PC-9 (cell line): Measurements from ENCODE around the gene MSH5. TPM values are rescaled to one million over a fixed set of nuclear protein-coding genes. Genes with fewer than 3 reads are reported as not detected.

ENCODE experiments used
- BruUV-seq: library from RNA; stranded (reverse); fragments of 400-500 nt; replicated peaks from 2 replicates; lab custom pipeline; 2021; lab: Mats Ljungman, UMichigan
- CTCF ChIA-PET: fragments of 300-600 bp; sonication (Branson Sonifier 250); formaldehyde crosslinking; loops from one replicate; lab custom pipeline; 2022; ENCODE audit warnings: antibody characterized with exemption; lab: Charles Lee
- POLR2A ChIA-PET: fragments of 300-600 bp; sonication (Branson Sonifier 250); formaldehyde crosslinking; loops from one replicate; lab custom pipeline; 2022; ENCODE audit warnings: antibody characterized with exemption; ENCODE audit not compliant: unreplicated experiment; lab: Charles Lee
- DNase-seq, 2 experiments: peaks; one replicate each; pipeline versions ENCODE4 v3.0.0 to v3.0.0-alpha.2; 2015 to 2022; ENCODE audit warnings: mixed read lengths in 1 of 2
- H2AFZ ChIP-seq: fragments of 200-600 bp; sonication (generic); 2 replicates; pipeline ENCODE4 v1.8.1; 2017; ENCODE audit warnings: antibody characterized with exemption
- H3F3A ChIP-seq: fragments of 200-600 bp; sonication (generic); 2 replicates; pipeline ENCODE4 v1.8.1; 2017; ENCODE audit warnings: antibody characterized with exemption, mild to moderate bottlenecking, low read depth; ENCODE audit not compliant: insufficient read depth
- H3K27ac ChIP-seq: fragments of 200-600 bp; sonication (generic); 2 replicates; pipeline ENCODE4 v1.6.1; 2016; ENCODE audit warnings: mixed run types
- H3K27me3 ChIP-seq: fragments of 200-600 bp; sonication (generic); 2 replicates; pipeline ENCODE4 v1.6.1; 2016; ENCODE audit warnings: low read depth, mixed run types; ENCODE audit not compliant: insufficient read depth
- H3K36me3 ChIP-seq: fragments of 200-600 bp; sonication (generic); 2 replicates; pipeline ENCODE4 v1.6.1; 2016; ENCODE audit warnings: low read depth, mixed run types
- H3K4me1 ChIP-seq: fragments of 200-600 bp; sonication (generic); replicated peaks from 2 replicates; pipeline ENCODE4 v1.6.1; 2016; ENCODE audit warnings: mixed run types; ENCODE audit not compliant: insufficient read depth
- H3K4me2 ChIP-seq: fragments of 200-600 bp; sonication (generic); 2 replicates; pipeline ENCODE4 v1.6.1; 2017; ENCODE audit warnings: mixed run types
- H3K4me3 ChIP-seq: fragments of 200-600 bp; sonication (generic); 2 replicates; pipeline ENCODE4 v1.6.1; 2016; ENCODE audit warnings: mixed run types
- H3K79me2 ChIP-seq: fragments of 200-600 bp; sonication (generic); 2 replicates; pipeline ENCODE4 v1.6.1; 2017; ENCODE audit warnings: low read depth, mixed run types
- H3K9me2 ChIP-seq: fragments of 200-600 bp; sonication (generic); 2 replicates; pipeline ENCODE4 v1.8.1; 2017; ENCODE audit warnings: mild to moderate bottlenecking; ENCODE audit not compliant: insufficient read depth
- H3K9me3 ChIP-seq: fragments of 200-600 bp; sonication (generic); 2 replicates; pipeline ENCODE4 v1.8.1; 2016; ENCODE audit warnings: low read depth; ENCODE audit not compliant: insufficient read depth
- H4K20me1 ChIP-seq: fragments of 200-600 bp; sonication (generic); 2 replicates; pipeline ENCODE4 v1.8.1; 2017; ENCODE audit not compliant: insufficient read depth
- EZH2 ChIP-seq: fragments of 200-600 bp; sonication (generic); IDR thresholded peaks from 2 replicates; pipeline ENCODE4 v1.8.0; 2017; ENCODE audit warnings: antibody characterized with exemption, low read depth
- intact Hi-C: fragments of 100-400 bp; cut with micrococcal nuclease; formaldehyde crosslinking; loops from one replicate; pipeline ENCODE4 v1.10.0; 2022; ENCODE audit not compliant: unreplicated experiment
- total RNA-seq: library from RNA; stranded (reverse); gene quantifications from 2 replicates; pipeline ENCODE4 v1.2.3, GENCODE V29; 2021
- TF ChIP-seq, protein P1 (sequence below): fragments of 200-600 bp; sonication (generic); conservative IDR thresholded peaks from 2 replicates; pipeline ENCODE4 v1.6.1; 2017; ENCODE audit warnings: mixed run types, antibody characterized with exemption, mild to moderate bottlenecking, moderate library complexity

MSH5 gene
- total RNA-seq, 1 experiment from 2014 or later: 50.0 TPM

DNA sequence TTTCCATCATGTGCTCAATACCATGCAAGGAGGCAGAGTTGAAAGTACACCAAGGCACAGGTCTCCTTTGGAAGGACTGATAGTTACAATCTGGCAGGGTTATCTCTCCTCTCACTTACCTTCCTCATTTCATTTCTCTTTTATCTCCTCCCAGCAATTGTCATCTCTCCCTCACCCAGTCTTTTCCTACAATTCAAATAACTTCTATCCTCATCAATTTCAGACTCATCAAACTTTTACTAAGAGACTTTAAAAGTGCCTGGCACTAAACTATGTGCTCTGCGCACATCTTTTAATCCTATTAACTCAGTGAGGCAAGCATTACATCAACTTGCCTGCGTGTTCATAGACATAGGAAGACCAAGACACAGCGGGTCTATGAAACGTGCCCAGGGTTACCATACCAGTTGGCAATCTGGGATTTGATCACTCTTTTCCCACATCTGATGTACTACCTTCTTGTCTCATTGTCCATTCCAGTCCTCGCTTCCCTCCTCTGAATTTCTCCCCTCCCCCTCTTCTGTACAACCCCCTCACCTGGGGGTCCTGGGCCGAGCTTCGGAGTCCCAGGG, 54.6 kb downstream of the MSH5 start:
- H3K4me3 ChIP-seq: peak overlapping the region; percentile 86
- peak overlapping the region; percentile 78 for H3K27ac ChIP-seq
- H3K79me2 ChIP-seq: peaks cover 50% of the 10 kb centered on the region
- no peaks in the 10 kb centered on the region; the same call in 1 of the 2 replicates for H4K20me1 ChIP-seq
- no peaks in the 10 kb centered on the region for H3K27me3 ChIP-seq
- TF ChIP-seq, protein P1, sequence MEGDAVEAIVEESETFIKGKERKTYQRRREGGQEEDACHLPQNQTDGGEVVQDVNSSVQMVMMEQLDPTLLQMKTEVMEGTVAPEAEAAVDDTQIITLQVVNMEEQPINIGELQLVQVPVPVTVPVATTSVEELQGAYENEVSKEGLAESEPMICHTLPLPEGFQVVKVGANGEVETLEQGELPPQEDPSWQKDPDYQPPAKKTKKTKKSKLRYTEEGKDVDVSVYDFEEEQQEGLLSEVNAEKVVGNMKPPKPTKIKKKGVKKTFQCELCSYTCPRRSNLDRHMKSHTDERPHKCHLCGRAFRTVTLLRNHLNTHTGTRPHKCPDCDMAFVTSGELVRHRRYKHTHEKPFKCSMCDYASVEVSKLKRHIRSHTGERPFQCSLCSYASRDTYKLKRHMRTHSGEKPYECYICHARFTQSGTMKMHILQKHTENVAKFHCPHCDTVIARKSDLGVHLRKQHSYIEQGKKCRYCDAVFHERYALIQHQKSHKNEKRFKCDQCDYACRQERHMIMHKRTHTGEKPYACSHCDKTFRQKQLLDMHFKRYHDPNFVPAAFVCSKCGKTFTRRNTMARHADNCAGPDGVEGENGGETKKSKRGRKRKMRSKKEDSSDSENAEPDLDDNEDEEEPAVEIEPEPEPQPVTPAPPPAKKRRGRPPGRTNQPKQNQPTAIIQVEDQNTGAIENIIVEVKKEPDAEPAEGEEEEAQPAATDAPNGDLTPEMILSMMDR: no peak
- no peak for TF ChIP-seq EZH2
- peak overlapping the region; percentile 96 for H3K4me2 ChIP-seq
- no TSS peak for BruUV-seq
- no peaks in the 10 kb centered on the region for H3K9me3 ChIP-seq
- ChIA-PET POLR2A (interaction anchor here (0.5 kb wide), 1 partner anchor 14 kb away, joined by 3 read pairs; no protein-coding TSS in a partner anchor), CTCF (interaction anchor here (0.5 kb wide), 1 partner anchor 391 kb away, joined by 12 read pairs; no protein-coding TSS in a partner anchor)
- peaks cover 66% of the 10 kb centered on the region for H3F3A ChIP-seq
- H3K4me1 ChIP-seq: peaks cover 28% of the 10 kb centered on the region
- intact Hi-C loops: loop anchor here (2.0 kb wide), 1 partner anchor 18 kb away; the partner anchor contains the start of gene VWA7
- no peaks in the 10 kb centered on the region for H3K9me2 ChIP-seq
- peaks cover 10% of the 10 kb centered on the region for H3K36me3 ChIP-seq
- H2AFZ ChIP-seq: peak overlapping the region; percentile 35; the same call in 1 of the 2 replicates
- DNase-seq: no peak

DNA sequence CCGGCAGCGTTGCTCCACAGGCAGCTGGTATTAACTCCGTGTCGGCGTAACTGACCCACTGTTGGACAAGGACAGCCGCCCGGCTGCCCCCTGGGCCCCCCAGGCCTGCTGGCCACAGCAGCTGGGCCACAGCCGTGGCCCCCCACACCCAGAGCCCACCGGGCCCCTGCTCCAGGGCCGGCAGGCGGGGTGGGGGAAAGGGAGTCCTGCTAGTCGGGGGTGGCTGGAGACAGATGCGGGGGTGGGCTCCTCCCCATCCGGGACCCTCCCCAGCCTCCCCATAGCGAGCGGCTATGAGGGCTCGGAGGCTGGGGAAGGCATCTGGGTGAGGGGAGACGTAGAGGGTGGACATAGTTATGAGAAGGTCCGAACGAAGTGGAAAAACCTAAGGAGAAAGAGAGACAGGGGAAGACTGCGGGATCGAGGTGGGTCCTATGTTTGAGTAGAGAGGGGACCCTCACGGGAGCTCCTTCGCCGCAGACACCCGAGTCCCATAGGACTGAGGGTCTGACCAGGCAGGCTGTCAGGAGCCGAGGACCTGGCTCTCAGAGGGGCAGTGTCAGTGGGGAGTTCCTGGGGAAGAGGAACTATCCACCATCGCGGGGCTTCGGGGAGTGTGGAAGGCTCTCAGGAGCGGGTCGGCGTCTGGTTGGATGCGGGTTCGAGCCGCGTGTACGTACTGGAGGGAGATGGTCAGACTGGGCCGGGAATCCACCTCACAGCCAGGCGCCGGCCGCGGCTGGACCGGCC, 55.2 kb downstream of the MSH5 start:
- Histone ChIP-seq H3K79me2 (peaks cover 46% of the 10 kb centered on the region), H3F3A (peaks cover 63% of the 10 kb centered on the region), H3K9me2 (no peaks in the 10 kb centered on the region), H3K4me1 (peaks cover 28% of the 10 kb centered on the region), H3K27ac (peak overlapping the region; percentile 78), H3K4me3 (peak overlapping the region; percentile 86), H3K36me3 (peaks cover 7% of the 10 kb centered on the region; the same call in 1 of the 2 replicates), H2AFZ (peak overlapping the region; percentile 89), H3K27me3 (no peaks in the 10 kb centered on the region), H4K20me1 (no peaks in the 10 kb centered on the region; the same call in 1 of the 2 replicates), H3K9me3 (no peaks in the 10 kb centered on the region), H3K4me2 (peak overlapping the region; percentile 96)
- BruUV-seq: TSS peak; percentile 30
- intact Hi-C loops: loop anchor here (2.0 kb wide), 1 partner anchor 18 kb away; the partner anchor contains the start of gene VWA7
- CTCF ChIA-PET: interaction anchor here (0.5 to 1.1 kb wide), 4 partner anchors 12 to 390 kb away, joined by 3 to 12 read pairs (median 6); partner anchors contain the start of gene LSM2
- POLR2A ChIA-PET: interaction anchor here (0.5 to 1.1 kb wide), 3 partner anchors 12 to 32 kb away, joined by 3 to 12 read pairs (median 3); partner anchors contain the start of genes HSPA1B and LSM2
- TF ChIP-seq EZH2: no peak
- TF ChIP-seq, protein P1: no peak
- DNase-seq: no peak
